HepG2 (cell line): ENCODE results near the gene CGB8.

Experiments used
- KDM4B ChIP-seq: sonication (generic); formaldehyde crosslinking; IDR thresholded peaks from 2 replicates; pipeline ENCODE4 v1.4.0; 2020; ENCODE audit warnings: missing genetic modification reagents
- KDM5A ChIP-seq: fragments of 200-600 bp; sonication (generic); IDR thresholded peaks from 2 replicates; pipeline ENCODE4 v1.7.0; 2018; ENCODE audit warnings: antibody characterized with exemption, mild to moderate bottlenecking, low read length, borderline replicate concordance
- POLR2A ChIP-seq, 2 experiments: IDR thresholded peaks; 2 replicates each; pipeline ENCODE4 v1.6.1; 2011; ENCODE audit warnings: low read depth in 2 of 2, low read length in 2 of 2, mild to moderate bottlenecking in 1 of 2, moderate library complexity in 1 of 2; ENCODE audit not compliant: insufficient read depth in 1 of 2
- TP53 ChIP-seq: sonication (generic); formaldehyde crosslinking; conservative IDR thresholded peaks from 2 replicates; pipeline ENCODE4 v1.4.0; 2020; ENCODE audit warnings: missing genetic modification reagents
- USF2 ChIP-seq, 2 experiments: sonication (generic) in 1 of 2; formaldehyde crosslinking in 1 of 2; IDR thresholded peaks; 2 replicates each; pipeline versions ENCODE4 v1.5.1 to v1.6.1; 2011 to 2020; ENCODE audit warnings: borderline replicate concordance in 1 of 2, low read depth in 1 of 2, low read length in 1 of 2, mild to moderate bottlenecking in 1 of 2, missing genetic modification reagents in 1 of 2, moderate library complexity in 1 of 2
- YY1 ChIP-seq: IDR thresholded peaks from 2 replicates; pipeline ENCODE4 v1.6.1; 2011; ENCODE audit warnings: low read length, low read depth, moderate library complexity, mild to moderate bottlenecking; ENCODE audit not compliant: insufficient read depth, insufficient replicate concordance
- ZBTB8A ChIP-seq: sonication (generic); formaldehyde crosslinking; IDR thresholded peaks from 2 replicates; pipeline ENCODE4 v1.4.0; 2020; ENCODE audit warnings: mild to moderate bottlenecking, low read depth, missing genetic modification reagents, borderline replicate concordance

- no peak for TF ChIP-seq USF2 (IDR thresholded peaks at IDR 0.05; ENCODE audit: low read depth, low read length)
- no peak for TF ChIP-seq USF2 (CRISPR knock-in tag; IDR thresholded peaks at IDR 0.05; ENCODE audit: borderline replicate concordance)
- TF ChIP-seq ZBTB8A (CRISPR knock-in tag): no peak
- no peak for TF ChIP-seq KDM4B (CRISPR knock-in tag)
- TF ChIP-seq YY1: no peak
- no peak for TF ChIP-seq TP53 (CRISPR knock-in tag)
- TF ChIP-seq POLR2A (IDR thresholded peaks at IDR 0.05; ENCODE audit: insufficient read depth in 1 of 2, low read depth in 2 of 2, low read length in 2 of 2): no peak
- no peak for TF ChIP-seq KDM5A
Observed at GRCh38 chr19:49014870-49015255, 34.0 kb downstream of the CGB8 start.
